ENCODE data around the gene CDHR1. TPM values are rescaled to one million over a fixed set of nuclear protein-coding genes. Genes with fewer than 3 reads are reported as not detected.

CDHR1 gene
- total RNA-seq, 1 experiment from 2014 or later = 6.6 TPM

DNA sequence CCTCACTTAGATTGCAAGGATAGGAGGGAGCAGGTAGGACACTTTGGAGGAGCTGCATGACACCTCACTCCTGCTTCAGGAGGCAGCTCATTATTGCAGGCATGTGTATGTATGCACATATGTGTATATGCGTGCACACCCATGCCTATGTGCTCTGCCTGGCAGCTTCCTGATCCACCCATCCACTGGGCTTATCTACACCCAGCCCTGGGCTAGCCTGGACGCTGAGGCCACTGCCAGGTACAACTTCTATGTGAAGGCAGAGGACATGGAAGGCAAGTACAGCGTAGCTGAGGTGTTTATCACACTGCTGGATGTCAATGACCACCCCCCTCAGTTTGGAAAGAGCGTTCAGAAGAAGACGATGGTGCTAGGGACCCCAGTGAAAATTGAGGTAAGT, 17.7 kb downstream of the CDHR1 start:
- Histone ChIP-seq H3K27ac (ENCODE audit: insufficient read length, low read depth, low read length) (no peak overlapping the region), H3K18ac (ENCODE audit: insufficient read length, low read depth, low read length) (no peak overlapping the region), H2BK120ac (ENCODE audit: low read depth, low read length, poor library complexity, severe bottlenecking) (no peak overlapping the region), H3K14ac (ENCODE audit: insufficient read depth, low read length) (no peak overlapping the region), H4K5ac (ENCODE audit: insufficient read length, low read depth, low read length) (no peak overlapping the region), H4K8ac (replicated peaks; ENCODE audit: insufficient read length, low read depth, low read length) (no peak overlapping the region), H2BK5ac (ENCODE audit: insufficient read length, low read length) (no peak overlapping the region), H3K4ac (ENCODE audit: low read depth, low read length) (no peak overlapping the region), H3K79me1 (ENCODE audit: insufficient read depth, low read depth, low read length, poor library complexity, severe bottlenecking) (no peaks in the 10 kb centered on the region), H4K20me1 (ENCODE audit: control insufficient read depth, insufficient read depth, insufficient read length) (no peaks in the 10 kb centered on the region), H4K91ac (ENCODE audit: insufficient read length, low read depth, low read length) (no peak overlapping the region), H3K23ac (ENCODE audit: insufficient read length, low read depth, low read length) (no peak overlapping the region), H2BK15ac (ENCODE audit: low read depth, low read length) (no peak overlapping the region), H3K9me3 (ENCODE audit: control insufficient read depth, low read depth, low read length) (no peaks in the 10 kb centered on the region), H2AFZ (ENCODE audit: low read length) (no peak overlapping the region), H3K4me1 (ENCODE audit: insufficient read depth, low read length) (no peaks in the 10 kb centered on the region), H2AK5ac (ENCODE audit: insufficient read length, low read length) (no peak overlapping the region), H3K4me2 (ENCODE audit: insufficient read depth, insufficient read length, low read length) (no peak overlapping the region), H3K9ac (ENCODE audit: extremely low read depth, insufficient read length, low read length) (no peak overlapping the region), H3T11ph (ENCODE audit: low read length) (no peak overlapping the region), H2BK12ac (ENCODE audit: insufficient read length, low read depth, low read length) (no peak overlapping the region), H3K79me2 (ENCODE audit: insufficient read depth, low read length) (no peaks in the 10 kb centered on the region), H2BK20ac (ENCODE audit: low read depth, low read length, poor library complexity, severe bottlenecking) (no peak overlapping the region), H3K56ac (ENCODE audit: insufficient read length, low read depth, low read length) (no peak overlapping the region), H3K27me3 (ENCODE audit: insufficient read depth, low read length) (no peaks in the 10 kb centered on the region), H3K23me2 (ENCODE audit: insufficient read length, low read depth, low read length, poor library complexity, severe bottlenecking) (no peaks in the 10 kb centered on the region)
- DNase-seq = no peak
- peaks cover 2% of the 10 kb centered on the region; the same call in 1 of the 2 replicates for H3K27me3 Mint-ChIP-seq (ENCODE audit: low read depth)
- no CpG with 5 or more reads among the region's 5 CpGs for WGBS (ENCODE audit: extremely low coverage, insufficient read length, low lambda C conversion rate)
- H3K27ac Mint-ChIP-seq = no peak overlapping the region; a peak in 1 of 7 replicates
- H3K9me3 Mint-ChIP-seq = no peaks in the 10 kb centered on the region
- H3K36me3 Mint-ChIP-seq (ENCODE audit: insufficient read depth in 1 of 3, low read depth in 3 of 3) = no peaks in the 10 kb centered on the region; a peak in 1 of 7 replicates
- no peak overlapping the region for H3K4me3 Mint-ChIP-seq
- TF ChIP-seq, protein P1, sequence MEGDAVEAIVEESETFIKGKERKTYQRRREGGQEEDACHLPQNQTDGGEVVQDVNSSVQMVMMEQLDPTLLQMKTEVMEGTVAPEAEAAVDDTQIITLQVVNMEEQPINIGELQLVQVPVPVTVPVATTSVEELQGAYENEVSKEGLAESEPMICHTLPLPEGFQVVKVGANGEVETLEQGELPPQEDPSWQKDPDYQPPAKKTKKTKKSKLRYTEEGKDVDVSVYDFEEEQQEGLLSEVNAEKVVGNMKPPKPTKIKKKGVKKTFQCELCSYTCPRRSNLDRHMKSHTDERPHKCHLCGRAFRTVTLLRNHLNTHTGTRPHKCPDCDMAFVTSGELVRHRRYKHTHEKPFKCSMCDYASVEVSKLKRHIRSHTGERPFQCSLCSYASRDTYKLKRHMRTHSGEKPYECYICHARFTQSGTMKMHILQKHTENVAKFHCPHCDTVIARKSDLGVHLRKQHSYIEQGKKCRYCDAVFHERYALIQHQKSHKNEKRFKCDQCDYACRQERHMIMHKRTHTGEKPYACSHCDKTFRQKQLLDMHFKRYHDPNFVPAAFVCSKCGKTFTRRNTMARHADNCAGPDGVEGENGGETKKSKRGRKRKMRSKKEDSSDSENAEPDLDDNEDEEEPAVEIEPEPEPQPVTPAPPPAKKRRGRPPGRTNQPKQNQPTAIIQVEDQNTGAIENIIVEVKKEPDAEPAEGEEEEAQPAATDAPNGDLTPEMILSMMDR (conservative IDR thresholded peaks at IDR 0.05) = no peak
- H3K4me1 Mint-ChIP-seq = peaks cover 0 to 6% of the 10 kb centered on the region in 2 experiments; a peak in 3 of 4 replicates

Measured in H9 (cell line).